Measurements from ENCODE around the gene AGBL4. TPM values are rescaled to one million over a fixed set of nuclear protein-coding genes. Genes with fewer than 3 reads are reported as not detected.

AGBL4 gene
- polyA plus RNA-seq, 3 donors, result 0.05 TPM; not detected in 2

- 100% methylated on average over 1 of the region's 5 CpGs for WGBS (ENCODE audit: insufficient coverage)
- H4K20me1 ChIP-seq (ENCODE audit: insufficient read depth, low read length), result no peaks in the 10 kb centered on the region
- H3K27ac ChIP-seq (ENCODE audit: low read depth in 1 of 2, low read length in 2 of 2), result no peak overlapping the region
- no peaks in the 10 kb centered on the region for H3K36me3 Mint-ChIP-seq
- H3K36me3 ChIP-seq (replicated peaks in 1 of 2; ENCODE audit: control insufficient read depth in 1 of 2, insufficient read depth in 2 of 2, low read length in 2 of 2), result no peaks in the 10 kb centered on the region
- no peak overlapping the region for H2AFZ ChIP-seq (ENCODE audit: insufficient read depth, low read depth, low read length, poor library complexity, severe bottlenecking)
- no peaks in the 10 kb centered on the region for H3K27me3 ChIP-seq (ENCODE audit: control insufficient read depth in 2 of 2, insufficient read depth in 2 of 2, low read length in 2 of 2)
- TF ChIP-seq, protein P1, sequence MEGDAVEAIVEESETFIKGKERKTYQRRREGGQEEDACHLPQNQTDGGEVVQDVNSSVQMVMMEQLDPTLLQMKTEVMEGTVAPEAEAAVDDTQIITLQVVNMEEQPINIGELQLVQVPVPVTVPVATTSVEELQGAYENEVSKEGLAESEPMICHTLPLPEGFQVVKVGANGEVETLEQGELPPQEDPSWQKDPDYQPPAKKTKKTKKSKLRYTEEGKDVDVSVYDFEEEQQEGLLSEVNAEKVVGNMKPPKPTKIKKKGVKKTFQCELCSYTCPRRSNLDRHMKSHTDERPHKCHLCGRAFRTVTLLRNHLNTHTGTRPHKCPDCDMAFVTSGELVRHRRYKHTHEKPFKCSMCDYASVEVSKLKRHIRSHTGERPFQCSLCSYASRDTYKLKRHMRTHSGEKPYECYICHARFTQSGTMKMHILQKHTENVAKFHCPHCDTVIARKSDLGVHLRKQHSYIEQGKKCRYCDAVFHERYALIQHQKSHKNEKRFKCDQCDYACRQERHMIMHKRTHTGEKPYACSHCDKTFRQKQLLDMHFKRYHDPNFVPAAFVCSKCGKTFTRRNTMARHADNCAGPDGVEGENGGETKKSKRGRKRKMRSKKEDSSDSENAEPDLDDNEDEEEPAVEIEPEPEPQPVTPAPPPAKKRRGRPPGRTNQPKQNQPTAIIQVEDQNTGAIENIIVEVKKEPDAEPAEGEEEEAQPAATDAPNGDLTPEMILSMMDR (IDR thresholded peaks at IDR 0.05), result no peak
- no peak overlapping the region for H3K9ac ChIP-seq (ENCODE audit: insufficient read depth, low read length, poor library complexity, severe bottlenecking)
- no peak overlapping the region for H3K4me3 Mint-ChIP-seq
- peaks cover 0 to 6% (median 0%) of the 10 kb centered on the region in 7 donors for H3K9me3 Mint-ChIP-seq
- no peak for DNase-seq
- H3K9me3 ChIP-seq (replicated peaks in 1 of 2; ENCODE audit: control insufficient read depth in 1 of 2, insufficient read depth in 1 of 2, low read length in 2 of 2), result no peaks in the 10 kb centered on the region
- intact Hi-C loops (cut with micrococcal nuclease), result no loop called here
- no peak overlapping the region for H3K4me3 ChIP-seq (replicated peaks in 1 of 3; ENCODE audit: low read depth in 2 of 3, low read length in 3 of 3)
- H3K27me3 Mint-ChIP-seq (ENCODE audit: low read depth in 3 of 3), result no peaks in the 10 kb centered on the region
- H3K4me1 ChIP-seq (ENCODE audit: control insufficient read depth in 1 of 2, insufficient read depth in 2 of 2, low read length in 2 of 2), result no peaks in the 10 kb centered on the region
- H3K27ac Mint-ChIP-seq, result no peak overlapping the region
- H3K4me1 Mint-ChIP-seq, result no peaks in the 10 kb centered on the region
- H3K79me2 ChIP-seq (ENCODE audit: insufficient read depth, low read length), result no peaks in the 10 kb centered on the region
- H3K4me2 ChIP-seq (replicated peaks; ENCODE audit: extremely low read depth, low read length, poor library complexity, severe bottlenecking), result no peak overlapping the region
These were observed 924.9 kb downstream of the AGBL4 start for GRCh38 chr1:49098866-49099265.

DNA sequence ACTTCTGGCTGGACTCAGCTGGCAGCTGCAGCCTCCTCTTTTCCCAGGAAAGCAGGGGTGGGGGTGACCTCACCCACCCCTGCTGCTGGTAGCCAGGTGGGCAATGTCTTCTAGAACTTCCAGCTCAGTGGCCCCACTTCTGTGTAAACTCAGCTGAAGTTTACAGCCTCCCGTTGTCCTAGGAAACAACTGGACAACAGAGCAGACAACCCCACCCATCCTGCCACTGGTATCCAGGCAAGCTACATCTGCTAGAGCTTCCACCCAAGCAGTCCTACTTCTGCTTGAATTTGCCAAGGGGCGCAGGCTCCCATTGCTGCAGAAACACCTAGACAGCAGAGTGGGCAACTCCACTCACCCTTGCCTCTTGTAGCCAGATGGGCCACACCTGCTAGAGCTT is 937.4 kb downstream of the AGBL4 start:
- Mint-ChIP-seq H3K36me3 (no peaks in the 10 kb centered on the region), H3K4me1 (no peaks in the 10 kb centered on the region), H3K4me3 (no peak overlapping the region), H3K27ac (no peak overlapping the region), H3K27me3 (ENCODE audit: low read depth in 3 of 3) (no peaks in the 10 kb centered on the region), H3K9me3 (peaks cover 3 to 22% (median 10%) of the 10 kb centered on the region in 7 donors)
- WGBS (ENCODE audit: insufficient coverage), result 88% methylated on average over 2 of the region's 2 CpGs
- intact Hi-C loops (cut with micrococcal nuclease), result no loop called here
- no peak overlapping the region for H3K9ac ChIP-seq (ENCODE audit: insufficient read depth, low read length, poor library complexity, severe bottlenecking)
- H3K79me2 ChIP-seq (ENCODE audit: insufficient read depth, low read length), result no peaks in the 10 kb centered on the region
- TF ChIP-seq, protein P1 (IDR thresholded peaks at IDR 0.05), result no peak
- no peak overlapping the region for H3K4me3 ChIP-seq (replicated peaks in 1 of 3; ENCODE audit: low read depth in 2 of 3, low read length in 3 of 3)
- no peaks in the 10 kb centered on the region for H4K20me1 ChIP-seq (ENCODE audit: insufficient read depth, low read length)
- H3K36me3 ChIP-seq (replicated peaks in 1 of 2; ENCODE audit: control insufficient read depth in 1 of 2, insufficient read depth in 2 of 2, low read length in 2 of 2), result no peaks in the 10 kb centered on the region
- no peak overlapping the region for H3K27ac ChIP-seq (ENCODE audit: low read depth in 1 of 2, low read length in 2 of 2)
- no peaks in the 10 kb centered on the region for H3K4me1 ChIP-seq (ENCODE audit: control insufficient read depth in 1 of 2, insufficient read depth in 2 of 2, low read length in 2 of 2)
- no peak overlapping the region for H2AFZ ChIP-seq (ENCODE audit: insufficient read depth, low read depth, low read length, poor library complexity, severe bottlenecking)
- peaks cover 0 to 18% of the 10 kb centered on the region in 2 donors for H3K9me3 ChIP-seq (replicated peaks in 1 of 2; ENCODE audit: control insufficient read depth in 1 of 2, insufficient read depth in 1 of 2, low read length in 2 of 2)
- no peaks in the 10 kb centered on the region for H3K27me3 ChIP-seq (ENCODE audit: control insufficient read depth in 2 of 2, insufficient read depth in 2 of 2, low read length in 2 of 2)
- no peak overlapping the region for H3K4me2 ChIP-seq (replicated peaks; ENCODE audit: extremely low read depth, low read length, poor library complexity, severe bottlenecking)
- DNase-seq, result no peak
